H1 (cell line): ENCODE measurements around the gene DAG1. TPM values are rescaled to one million over a fixed set of nuclear protein-coding genes. Genes with fewer than 3 reads are reported as not detected.

ENCODE experiments used
- ASH2L ChIP-seq: fragments of 200-600, 300-600 bp; sonication (generic); IDR thresholded peaks from one replicate; pipeline ENCODE4 v1.7.1; 2017; ENCODE audit warnings: low read length
- ATF2 ChIP-seq: IDR thresholded peaks from 2 replicates; pipeline ENCODE4 v1.6.1; 2012; ENCODE audit warnings: low read length, inconsistent platforms
- CHD2 ChIP-seq: IDR thresholded peaks from 2 replicates; pipeline ENCODE4 v1.6.1; 2012; ENCODE audit warnings: low read length, improper control_type of control experiment
- EGR1 ChIP-seq: IDR thresholded peaks from 2 replicates; pipeline ENCODE4 v1.6.1; 2011; ENCODE audit warnings: low read depth, low read length, borderline replicate concordance
- EP300 ChIP-seq, 2 experiments: IDR thresholded peaks; 1 replicate in 1 of 2; 2 replicates in 1 of 2; pipeline ENCODE4 v1.6.1; 2011 to 2012; ENCODE audit warnings: low read depth in 2 of 2, low read length in 2 of 2, mild to moderate bottlenecking in 2 of 2, borderline replicate concordance in 1 of 2, inconsistent platforms in 1 of 2, moderate library complexity in 1 of 2
- EZH2 ChIP-seq: fragments of 200-600 bp; sonication (generic); IDR thresholded peaks from 2 replicates; pipeline ENCODE4 v1.7.1; 2012; ENCODE audit warnings: low read depth, mild to moderate bottlenecking, moderate library complexity, low read length, inconsistent platforms; ENCODE audit not compliant: severe bottlenecking
- FOSL1 ChIP-seq: IDR thresholded peaks from 2 replicates; pipeline ENCODE4 v1.6.1; 2011; ENCODE audit warnings: mild to moderate bottlenecking, low read depth, low read length, moderate library complexity; ENCODE audit not compliant: insufficient read depth
- GABPA ChIP-seq: IDR thresholded peaks from 2 replicates; pipeline ENCODE4 v1.6.1; 2011; ENCODE audit warnings: mild to moderate bottlenecking, low read length, moderate library complexity, borderline replicate concordance; ENCODE audit not compliant: insufficient read depth
- GTF2F1 ChIP-seq: IDR thresholded peaks from 2 replicates; pipeline ENCODE4 v1.6.1; 2012; ENCODE audit warnings: low read depth, low read length, improper control_type of control experiment, borderline replicate concordance
- KDM5A ChIP-seq: fragments of 200-600 bp; IDR thresholded peaks from 2 replicates; pipeline ENCODE4 v1.7.1; 2012; ENCODE audit warnings: mild to moderate bottlenecking, low read length, inconsistent platforms, mixed read lengths
- MAX ChIP-seq: IDR thresholded peaks from 2 replicates; pipeline ENCODE4 v1.6.1; 2012; ENCODE audit warnings: inconsistent platforms
- POLR2A ChIP-seq, 2 experiments: IDR thresholded peaks; 1 replicate in 1 of 2; 2 replicates in 1 of 2; pipeline ENCODE4 v1.6.1; 2011; ENCODE audit warnings: low read depth in 2 of 2, low read length in 2 of 2, mild to moderate bottlenecking in 2 of 2; ENCODE audit errors: control extremely low read depth in 1 of 2
- POLR2AphosphoS5 ChIP-seq: IDR thresholded peaks from 2 replicates; pipeline ENCODE4 v1.6.1; 2011; ENCODE audit warnings: low read depth, low read length
- RBBP5 ChIP-seq: IDR thresholded peaks from 2 replicates; pipeline ENCODE4 v1.7.1; 2012; ENCODE audit warnings: low read depth, mild to moderate bottlenecking, inconsistent platforms, low read length, moderate library complexity, borderline replicate concordance
- RNF2 ChIP-seq: fragments of 200-900, 300-1000 bp; sonication (generic); IDR thresholded peaks from 2 replicates; pipeline ENCODE4 v1.7.1; 2016; ENCODE audit warnings: borderline replicate concordance, low read depth, mild to moderate bottlenecking, antibody characterized with exemption, low read length; ENCODE audit not compliant: poor library complexity, severe bottlenecking; ENCODE audit errors: missing control alignments
- SIN3A ChIP-seq, 2 experiments: IDR thresholded peaks in 1 of 2; conservative IDR thresholded peaks in 1 of 2; 2 replicates each; pipeline ENCODE4 v1.6.1; 2011 to 2012; ENCODE audit warnings: low read length in 2 of 2, improper control_type of control experiment in 1 of 2, low read depth in 1 of 2, mild to moderate bottlenecking in 1 of 2
- SIRT6 ChIP-seq: IDR thresholded peaks from one replicate; pipeline ENCODE4 v1.7.1; 2012; ENCODE audit warnings: low read length, inconsistent platforms
- SP1 ChIP-seq: IDR thresholded peaks from 2 replicates; pipeline ENCODE4 v1.6.1; 2011; ENCODE audit warnings: low read depth, low read length
- SP2 ChIP-seq: IDR thresholded peaks from 2 replicates; pipeline ENCODE4 v1.6.1; 2012; ENCODE audit warnings: mild to moderate bottlenecking, low read length, inconsistent platforms
- TAF1 ChIP-seq: IDR thresholded peaks from 2 replicates; pipeline ENCODE4 v1.6.1; 2011; ENCODE audit warnings: mild to moderate bottlenecking, low read depth, low read length
- TCF12 ChIP-seq: IDR thresholded peaks from 2 replicates; pipeline ENCODE4 v1.6.1; 2011; ENCODE audit warnings: low read depth, mild to moderate bottlenecking, low read length
- TEAD4 ChIP-seq: IDR thresholded peaks from 2 replicates; pipeline ENCODE4 v1.6.1; 2012; ENCODE audit warnings: low read depth, low read length, inconsistent platforms, mixed read lengths
- polyA plus RNA-seq, 7 experiments: library from polyadenylated mRNA; depleted of rRNA in 3 of 7; stranded (reverse) in 5 of 7; unstranded in 2 of 7; fragments of >200 nt in 5 of 7; fragments of 200-250 nt in 2 of 7; gene quantifications; 1 replicate in 5 of 7; 2 replicates in 1 of 7; 4 replicates in 1 of 7; pipeline versions ENCODE4 v1.2.1 to v1.2.3, GENCODE V29; 2011 to 2013; ENCODE audit warnings: missing spikeins in 2 of 7, mixed read lengths in 2 of 7
- total RNA-seq: library from RNA; stranded (reverse); fragmentation: NEBNext Ultra II Directional; extraction: Animal tissue kit (Norgen Biotek cat#: 25700); gene quantifications from 2 replicates; pipeline ENCODE4 v1.2.1, GENCODE V29; 2021

The DAG1 gene
- total and polyA plus RNA-seq, 2 of the 8 experiments (the other 6 are each of a cell fraction or from before 2014, with no cell fraction given), result 97.5 to 138 TPM

DNA sequence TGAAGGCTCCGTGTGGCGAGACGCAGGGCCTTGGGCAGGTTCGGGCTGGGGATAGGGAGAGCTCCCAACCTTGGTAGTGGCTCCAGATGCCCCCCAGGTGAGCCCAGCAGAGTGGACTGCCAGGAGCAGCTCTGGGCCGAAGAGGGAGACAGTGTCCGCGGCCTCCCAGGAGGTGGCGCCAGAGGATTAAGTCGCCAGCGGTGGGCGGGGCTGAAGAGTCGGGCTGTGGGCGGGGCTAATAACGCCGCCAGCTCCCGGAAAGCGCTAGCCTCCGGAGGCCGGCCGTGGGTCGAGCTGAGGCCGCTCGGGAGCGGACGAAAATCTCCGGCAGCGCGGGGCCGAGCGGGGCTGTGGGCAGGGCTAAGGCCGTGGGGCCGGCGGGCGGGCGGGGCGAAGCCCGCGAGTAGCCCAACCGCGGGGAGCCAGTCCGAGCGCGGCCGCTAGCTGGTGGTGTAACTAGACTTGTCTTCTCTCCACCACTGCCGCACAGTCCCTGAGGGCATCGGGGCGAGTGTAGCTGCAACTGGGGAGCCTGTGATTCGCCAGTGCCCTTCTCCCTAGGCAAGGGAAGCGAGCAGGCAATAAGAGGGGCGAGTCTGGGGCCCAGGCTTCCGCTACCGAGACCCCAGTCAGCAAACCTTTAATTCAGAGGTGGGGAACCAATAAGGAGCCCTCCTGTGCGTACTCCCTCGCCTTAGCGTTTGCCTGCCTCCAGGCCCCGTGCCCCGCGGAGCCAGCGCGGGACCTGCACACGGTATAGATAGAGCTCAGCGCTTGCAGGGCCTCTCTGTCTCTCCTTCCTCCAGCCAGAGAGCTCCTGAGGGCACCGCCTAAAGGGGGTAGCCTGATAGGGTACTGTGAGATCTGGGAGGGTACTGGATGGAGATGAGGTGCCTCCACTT is 69.8 kb downstream of the DAG1 start (continued):
- TF ChIP-seq ATF2, result no peak
- peak; percentile 73 for TF ChIP-seq TAF1
- no peak for TF ChIP-seq TCF12
- TF ChIP-seq SP1, result peak; percentile 66; the same call in 1 of the 2 replicates
- peak; percentile 20 to 54; a peak in 1 of 4 replicates for TF ChIP-seq SIN3A (conservative IDR thresholded peaks at IDR 0.05 in 1 of 2, IDR thresholded peaks at IDR 0.05 in 1 of 2; ENCODE audit: low read depth in 1 of 2, low read length in 2 of 2)
- no peak for TF ChIP-seq FOSL1
- no peak for TF ChIP-seq KDM5A
- TF ChIP-seq TEAD4, result no peak
- no peak for TF ChIP-seq EP300 (IDR thresholded peaks at IDR 0.05; ENCODE audit: borderline replicate concordance in 1 of 2, low read depth in 2 of 2, low read length in 2 of 2)
- TF ChIP-seq EZH2, result no peak
- no peak for TF ChIP-seq SP2
- TF ChIP-seq POLR2A (IDR thresholded peaks at IDR 0.05; ENCODE audit: control extremely low read depth in 1 of 2, low read depth in 2 of 2, low read length in 2 of 2), result peak in 1 of 2 experiments; percentile 64; a peak in 2 of 3 replicates
- TF ChIP-seq MAX, result peak; percentile 34
- TF ChIP-seq CHD2, result no peak
- no peak for TF ChIP-seq RNF2
- no peak for TF ChIP-seq EGR1
- peak; percentile 45; the same call in 1 of the 2 replicates for TF ChIP-seq POLR2AphosphoS5
- TF ChIP-seq GABPA, result no peak
- no peak for TF ChIP-seq SIRT6
- no peak for TF ChIP-seq RBBP5
- no peak for TF ChIP-seq ASH2L
- TF ChIP-seq GTF2F1, result no peak
